GM12892 (cell line): ENCODE results near the gene TADA2B.

Experiments used
- POLR2A ChIP-seq: IDR thresholded peaks from 2 replicates; pipeline ENCODE4 v1.6.1; 2011; ENCODE audit warnings: low read depth, low read length, control low read depth
- POLR2AphosphoS5 ChIP-seq: IDR thresholded peaks from 2 replicates; pipeline ENCODE4 v1.6.1; 2011; ENCODE audit warnings: low read depth, low read length, control low read depth
- TAF1 ChIP-seq: IDR thresholded peaks from 2 replicates; pipeline ENCODE4 v1.6.1; 2011; ENCODE audit warnings: low read depth, mild to moderate bottlenecking, control low read depth, low read length, borderline replicate concordance

GRCh38 chr4:7103607-7104365 lies 60.6 kb downstream of the TADA2B start:
- TF ChIP-seq POLR2A (no peak), POLR2AphosphoS5 (no peak), TAF1 (no peak)
